Uterus (tissue), 4 donors: Measurements from ENCODE around the gene BANK1. TPM values are rescaled to one million over a fixed set of nuclear protein-coding genes. Genes with fewer than 3 reads are reported as not detected.

Experiments
- DNase-seq, 2 donors: peaks; one replicate each; pipeline ENCODE4 v3.0.0-alpha.2; 2019 to 2020
- H3K27ac ChIP-seq, 2 donors: fragments of 200-600 bp; sonication (generic); 1 replicate in 1 of 2; 2 replicates in 1 of 2; pipeline ENCODE4 v1.5.1; 2016 to 2018
- H3K27me3 ChIP-seq, 2 donors: fragments of 200-600 bp; sonication (generic); one replicate each; pipeline ENCODE4 v1.5.1; 2018 to 2019; ENCODE audit warnings: control low read depth in 1 of 2
- H3K36me3 ChIP-seq, 2 donors: fragments of 200-600 bp; sonication (generic); one replicate each; pipeline ENCODE4 v1.5.1; 2019; ENCODE audit warnings: control low read depth in 1 of 2
- H3K4me1 ChIP-seq, 2 donors: fragments of 200-600 bp; sonication (generic); one replicate each; pipeline ENCODE4 v1.5.1; 2018 to 2019; ENCODE audit warnings: control low read depth in 1 of 2
- H3K4me3 ChIP-seq, 2 donors: fragments of 200-600 bp; sonication (generic); 1 replicate in 1 of 2; 2 replicates in 1 of 2; pipeline ENCODE4 v1.5.1; 2018 to 2019; ENCODE audit warnings: mild to moderate bottlenecking in 1 of 2
- H3K9me3 ChIP-seq, 2 donors: fragments of 200-600 bp; sonication (generic); one replicate each; pipeline ENCODE4 v1.5.1; 2019; ENCODE audit warnings: control low read depth in 1 of 2
- CTCF ChIP-seq, 4 experiments: fragments of 200-600 bp in 2 of 4; fragments of 450-650 bp in 2 of 4; sonication (generic) in 2 of 4; IDR thresholded peaks; one replicate each; pipeline ENCODE4 v1.5.1; 2016 to 2019; ENCODE audit warnings: antibody characterized with exemption in 4 of 4, mild to moderate bottlenecking in 2 of 4, moderate library complexity in 1 of 4
- POLR2A ChIP-seq, 2 donors: fragments of 450-650 bp; IDR thresholded peaks; one replicate each; pipeline ENCODE4 v1.6.1; 2016; ENCODE audit warnings: antibody characterized with exemption in 2 of 2, mild to moderate bottlenecking in 1 of 2, moderate library complexity in 1 of 2
- intact Hi-C: fragments of 100-400 bp; cut with DNase I; formaldehyde crosslinking; loops from one replicate; pipeline ENCODE4 v1.15.1; 2023; ENCODE audit warnings: low total_unique reads
- total RNA-seq, 4 donors: library from RNA; depleted of rRNA in 3 of 4; stranded (reverse); fragments of >200 nt in 3 of 4; gene quantifications; one replicate each; pipeline versions ENCODE4 v1.1.0 to v1.2.4, GENCODE V29; 2014 to 2023
- donor health status: DM: yes; HTN: yes; CAD: no.

Gene BANK1
- total RNA-seq, 4 donors from 2014 or later = 0.49 to 3.1 (median 0.59) TPM; not detected in 1

- Histone ChIP-seq H3K4me1 (no peaks in the 10 kb centered on the region), H3K27ac (no peak overlapping the region), H3K36me3 (no peaks in the 10 kb centered on the region), H3K27me3 (no peaks in the 10 kb centered on the region), H3K4me3 (no peak overlapping the region), H3K9me3 (no peaks in the 10 kb centered on the region)
- intact Hi-C loops = no loop called here
- DNase-seq = no peak
- TF ChIP-seq POLR2A (IDR thresholded peaks at IDR 0.05) (no peak), CTCF (IDR thresholded peaks at IDR 0.05) (no peak)
Observed at GRCh38 chr4:102055805-102056204, 265.3 kb downstream of the BANK1 start.

GRCh38 chr4:102057122-102057521 lies 266.6 kb downstream of the BANK1 start:
- no peak overlapping the region for H3K27ac ChIP-seq
- intact Hi-C loops = no loop called here
- no peaks in the 10 kb centered on the region for H3K27me3 ChIP-seq
- no peaks in the 10 kb centered on the region for H3K36me3 ChIP-seq
- H3K4me1 ChIP-seq = no peaks in the 10 kb centered on the region
- no peak overlapping the region for H3K4me3 ChIP-seq
- TF ChIP-seq CTCF (IDR thresholded peaks at IDR 0.05) = no peak
- TF ChIP-seq POLR2A (IDR thresholded peaks at IDR 0.05) = no peak
- H3K9me3 ChIP-seq = no peaks in the 10 kb centered on the region
- no peak for DNase-seq

GRCh38 chr4:102061133-102061532 lies 270.6 kb downstream of the BANK1 start:
- intact Hi-C loops = no loop called here
- no peaks in the 10 kb centered on the region for H3K36me3 ChIP-seq

GRCh38 chr4:102064747-102065442 lies 274.4 kb downstream of the BANK1 start:
- no peaks in the 10 kb centered on the region for H3K36me3 ChIP-seq
- H3K27ac ChIP-seq = no peak overlapping the region
- intact Hi-C loops = no loop called here
- TF ChIP-seq CTCF (IDR thresholded peaks at IDR 0.05) = no peak
- no peak for TF ChIP-seq POLR2A (IDR thresholded peaks at IDR 0.05)
- H3K27me3 ChIP-seq = no peaks in the 10 kb centered on the region
- DNase-seq = no peak
- no peak overlapping the region for H3K4me3 ChIP-seq
- no peaks in the 10 kb centered on the region for H3K4me1 ChIP-seq
- no peaks in the 10 kb centered on the region for H3K9me3 ChIP-seq

More at GRCh38 chr4:102061133-102061532, 270.6 kb downstream of the BANK1 start:
- Histone ChIP-seq H3K27ac (no peak overlapping the region), H3K27me3 (no peaks in the 10 kb centered on the region), H3K9me3 (no peaks in the 10 kb centered on the region), H3K4me3 (no peak overlapping the region), H3K4me1 (no peaks in the 10 kb centered on the region)
- no peak for DNase-seq
- TF ChIP-seq POLR2A (IDR thresholded peaks at IDR 0.05) = no peak
- TF ChIP-seq CTCF (IDR thresholded peaks at IDR 0.05) = no peak

GRCh38 chr4:102076622-102077021 lies 286.1 kb downstream of the BANK1 start:
- DNase-seq = no peak
- intact Hi-C loops = no loop called here
- Histone ChIP-seq H3K36me3 (no peaks in the 10 kb centered on the region), H3K9me3 (no peaks in the 10 kb centered on the region), H3K4me1 (no peaks in the 10 kb centered on the region), H3K27me3 (no peaks in the 10 kb centered on the region), H3K4me3 (no peak overlapping the region), H3K27ac (no peak overlapping the region)
- TF ChIP-seq CTCF (IDR thresholded peaks at IDR 0.05) (no peak), POLR2A (IDR thresholded peaks at IDR 0.05) (no peak)
